Tibial nerve (tissue), 4 donors: ENCODE results near the gene CDH7. TPM values are rescaled to one million over a fixed set of nuclear protein-coding genes. Genes with fewer than 3 reads are reported as not detected.

Experiments used
- DNase-seq, 2 donors: peaks; one replicate each; pipeline ENCODE4 v3.0.0-alpha.2; 2019; ENCODE audit warnings: low spot score in 2 of 2
- H3K27ac ChIP-seq, 4 donors: fragments of 200-600 bp; sonication (generic) in 3 of 4; one replicate each; pipeline ENCODE4 v1.5.1; 2017 to 2019; ENCODE audit warnings: mild to moderate bottlenecking in 1 of 4
- H3K27me3 ChIP-seq, 2 donors: fragments of 200-600 bp; sonication (generic) in 1 of 2; one replicate each; pipeline versions ENCODE4 v1.5.1 to v1.6.0; 2017 to 2019
- H3K36me3 ChIP-seq, 3 donors: fragments of 200-600 bp; sonication (generic); one replicate each; pipeline ENCODE4 v1.5.1; 2018 to 2019
- H3K4me1 ChIP-seq, 4 donors: fragments of 200-600 bp; sonication (generic) in 3 of 4; one replicate each; pipeline ENCODE4 v1.5.1; 2017 to 2019
- H3K4me3 ChIP-seq, 4 donors: fragments of 200-600 bp; sonication (generic) in 3 of 4; one replicate each; pipeline ENCODE4 v1.5.1; 2017 to 2019; ENCODE audit warnings: mild to moderate bottlenecking in 1 of 4, moderate library complexity in 1 of 4
- H3K9me3 ChIP-seq, 4 donors: fragments of 200-600 bp; sonication (generic) in 3 of 4; one replicate each; pipeline ENCODE4 v1.5.1; 2017 to 2019
- EP300 ChIP-seq, 2 donors: sonication (generic); formaldehyde crosslinking; IDR thresholded peaks; one replicate each; pipeline ENCODE4 v1.6.1; 2017; ENCODE audit warnings: antibody characterized with exemption in 2 of 2, mild to moderate bottlenecking in 1 of 2
- POLR2A ChIP-seq, 2 donors: fragments of 450-650 bp; IDR thresholded peaks; one replicate each; pipeline ENCODE4 v1.6.1; 2017; ENCODE audit warnings: antibody characterized with exemption in 2 of 2, mild to moderate bottlenecking in 2 of 2, moderate library complexity in 2 of 2
- WGBS, 2 donors: methylation state at CpG; one replicate each; pipeline ENCODE4 v1.1.5; 2018; 5-methylcytosine and 5-hydroxymethylcytosine counted together
- total RNA-seq, 4 donors: library from RNA; depleted of rRNA; stranded (reverse); fragments of >200 nt; gene quantifications; one replicate each; pipeline ENCODE4 v1.1.0, GENCODE V29; 2016
- TF ChIP-seq, protein P1 (sequence below), 5 experiments: fragments of 200-600 bp in 3 of 5; fragments of 450-650 bp in 2 of 5; sonication (generic) in 3 of 5; IDR thresholded peaks; one replicate each; pipeline ENCODE4 v1.5.1; 2016 to 2019; ENCODE audit warnings: antibody characterized with exemption in 5 of 5, mild to moderate bottlenecking in 3 of 5, moderate library complexity in 2 of 5

Gene CDH7
- total RNA-seq, 4 donors from 2014 or later = 16.5 to 27.2 (median 22.5) TPM

DNA sequence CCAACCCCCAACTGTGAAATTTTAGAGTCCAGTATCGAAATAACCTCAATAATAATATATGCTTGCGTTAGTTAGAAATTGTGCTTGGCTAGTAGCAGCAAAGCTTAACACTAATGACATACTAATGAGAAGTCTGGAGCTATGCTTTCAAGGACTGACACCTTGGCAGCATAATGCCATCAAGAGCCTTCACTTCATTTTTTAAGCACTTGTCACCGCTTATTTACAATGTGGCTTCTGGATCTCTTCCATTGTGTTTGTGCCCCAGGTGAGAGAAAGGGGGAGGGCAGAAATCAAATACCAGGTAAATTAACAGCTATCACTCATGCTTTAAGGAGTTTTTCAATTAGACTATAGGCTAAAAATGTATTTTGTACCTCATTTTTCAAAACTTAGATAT lies 101.5 kb downstream of the CDH7 start:
- Histone ChIP-seq H3K27ac (no peak overlapping the region), H3K4me1 (no peaks in the 10 kb centered on the region), H3K4me3 (no peak overlapping the region), H3K27me3 (no peaks in the 10 kb centered on the region), H3K9me3 (no peaks in the 10 kb centered on the region), H3K36me3 (no peaks in the 10 kb centered on the region)
- no peak for TF ChIP-seq POLR2A (IDR thresholded peaks at IDR 0.05)
- TF ChIP-seq, protein P1, sequence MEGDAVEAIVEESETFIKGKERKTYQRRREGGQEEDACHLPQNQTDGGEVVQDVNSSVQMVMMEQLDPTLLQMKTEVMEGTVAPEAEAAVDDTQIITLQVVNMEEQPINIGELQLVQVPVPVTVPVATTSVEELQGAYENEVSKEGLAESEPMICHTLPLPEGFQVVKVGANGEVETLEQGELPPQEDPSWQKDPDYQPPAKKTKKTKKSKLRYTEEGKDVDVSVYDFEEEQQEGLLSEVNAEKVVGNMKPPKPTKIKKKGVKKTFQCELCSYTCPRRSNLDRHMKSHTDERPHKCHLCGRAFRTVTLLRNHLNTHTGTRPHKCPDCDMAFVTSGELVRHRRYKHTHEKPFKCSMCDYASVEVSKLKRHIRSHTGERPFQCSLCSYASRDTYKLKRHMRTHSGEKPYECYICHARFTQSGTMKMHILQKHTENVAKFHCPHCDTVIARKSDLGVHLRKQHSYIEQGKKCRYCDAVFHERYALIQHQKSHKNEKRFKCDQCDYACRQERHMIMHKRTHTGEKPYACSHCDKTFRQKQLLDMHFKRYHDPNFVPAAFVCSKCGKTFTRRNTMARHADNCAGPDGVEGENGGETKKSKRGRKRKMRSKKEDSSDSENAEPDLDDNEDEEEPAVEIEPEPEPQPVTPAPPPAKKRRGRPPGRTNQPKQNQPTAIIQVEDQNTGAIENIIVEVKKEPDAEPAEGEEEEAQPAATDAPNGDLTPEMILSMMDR (IDR thresholded peaks at IDR 0.05) = no peak
- TF ChIP-seq EP300 (IDR thresholded peaks at IDR 0.05) = no peak
- WGBS, 2 donors = 69 to 77% methylated on average over 3 of the region's 3 CpGs
- no peak for DNase-seq

DNA sequence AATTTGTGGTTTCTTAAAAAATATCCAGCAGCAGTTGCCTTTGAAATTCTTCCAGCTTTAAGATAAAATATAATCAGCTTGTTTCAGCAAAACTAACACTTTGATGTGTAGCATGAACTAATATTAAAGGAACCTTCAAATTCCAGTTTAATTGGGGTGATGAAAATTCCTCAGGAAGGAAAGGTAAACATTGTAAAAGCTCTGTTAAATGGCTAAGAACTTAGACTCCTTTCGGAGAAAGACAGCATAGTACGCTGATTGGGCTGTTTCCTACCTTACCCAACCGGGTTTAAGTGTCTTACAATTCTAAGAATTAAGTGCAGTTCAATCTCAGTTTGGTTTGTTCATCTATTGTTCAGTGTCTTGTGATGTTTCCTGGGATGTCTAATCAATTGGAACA lies 108.3 kb downstream of the CDH7 start:
- Histone ChIP-seq H3K27ac (no peak overlapping the region), H3K4me1 (peaks cover 0 to 5% (median 0%) of the 10 kb centered on the region in 4 donors), H3K9me3 (no peaks in the 10 kb centered on the region), H3K36me3 (no peaks in the 10 kb centered on the region), H3K4me3 (no peak overlapping the region), H3K27me3 (no peaks in the 10 kb centered on the region)
- 36 to 52% methylated on average over 3 of the region's 3 CpGs for WGBS, 2 donors
- DNase-seq = no peak
- no peak for TF ChIP-seq POLR2A (IDR thresholded peaks at IDR 0.05)

DNA sequence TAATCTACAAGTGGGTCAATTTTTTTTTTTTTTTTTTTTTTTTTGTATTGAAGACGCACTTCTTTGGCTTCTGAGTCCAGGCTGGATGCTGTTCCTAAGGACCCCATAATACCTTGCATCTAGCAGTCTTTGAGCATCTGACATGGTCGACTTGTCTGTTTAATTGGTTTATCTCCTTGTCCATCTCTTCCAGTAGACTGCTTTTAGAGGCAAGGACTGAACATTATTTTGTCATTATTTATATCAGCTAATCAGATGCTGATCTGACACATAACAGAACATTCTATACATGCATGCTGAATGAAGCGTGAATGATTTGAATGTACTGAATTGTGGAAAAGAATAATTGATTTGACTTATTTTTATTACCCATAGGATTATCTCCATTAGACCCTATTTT lies 118.7 kb downstream of the CDH7 start:
- no peaks in the 10 kb centered on the region for H3K27me3 ChIP-seq
- H3K9me3 ChIP-seq = no peaks in the 10 kb centered on the region
- WGBS, 2 donors = 42 to 45% methylated on average over 2 of the region's 3 CpGs
- DNase-seq = no peak
- no peak overlapping the region for H3K4me3 ChIP-seq
- H3K27ac ChIP-seq = no peak overlapping the region
- TF ChIP-seq EP300 (IDR thresholded peaks at IDR 0.05) = no peak
- no peak for TF ChIP-seq POLR2A (IDR thresholded peaks at IDR 0.05)
- TF ChIP-seq, protein P1 (IDR thresholded peaks at IDR 0.05) = no peak
- H3K4me1 ChIP-seq = no peaks in the 10 kb centered on the region
- H3K36me3 ChIP-seq = no peaks in the 10 kb centered on the region

DNA sequence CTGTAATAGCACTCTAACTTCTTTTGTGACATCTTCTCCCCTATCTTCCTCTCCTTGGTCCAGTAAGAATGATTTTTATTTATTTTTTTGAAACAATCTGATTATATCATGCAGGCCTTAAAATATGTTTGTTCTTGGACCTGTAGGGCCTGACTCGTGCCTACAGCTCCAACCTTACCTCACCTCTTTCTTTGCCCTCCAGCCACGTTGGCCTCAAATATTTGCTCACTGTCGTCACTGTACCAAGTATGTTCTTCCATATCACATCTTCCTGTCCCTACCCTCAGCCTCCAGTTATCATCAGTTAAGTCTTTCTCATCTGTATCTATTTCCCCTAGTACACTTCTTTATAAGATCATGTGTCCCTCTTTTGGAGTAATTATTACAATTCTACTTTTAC lies 125.5 kb downstream of the CDH7 start:
- Histone ChIP-seq H3K27me3 (no peaks in the 10 kb centered on the region), H3K9me3 (no peaks in the 10 kb centered on the region), H3K36me3 (no peaks in the 10 kb centered on the region), H3K27ac (no peak overlapping the region), H3K4me3 (no peak overlapping the region), H3K4me1 (no peaks in the 10 kb centered on the region)
- DNase-seq = no peak
- no peak for TF ChIP-seq POLR2A (IDR thresholded peaks at IDR 0.05)
- WGBS, 2 donors = 77 to 81% methylated on average over 3 of the region's 3 CpGs

DNA sequence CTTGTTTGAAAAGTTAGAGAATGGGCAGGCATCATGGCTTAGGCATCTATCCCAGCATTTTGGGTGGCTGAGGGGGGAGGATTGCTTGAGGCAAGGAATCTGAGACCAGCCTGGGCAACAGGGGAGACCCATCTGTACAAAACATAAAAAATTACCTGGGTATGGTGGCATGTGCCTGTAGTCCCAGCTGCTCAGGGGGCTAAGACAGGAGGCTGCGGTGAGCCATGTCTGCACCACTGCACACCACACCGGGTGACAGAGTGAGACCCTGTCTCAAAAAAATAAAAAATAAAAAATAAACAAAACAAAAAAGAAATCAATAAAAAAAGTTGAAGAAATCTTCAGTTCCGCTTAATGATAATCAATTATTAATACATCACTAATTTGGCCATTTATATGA lies 146.5 kb downstream of the CDH7 start:
- no peak for TF ChIP-seq POLR2A (IDR thresholded peaks at IDR 0.05)
- TF ChIP-seq, protein P1 (IDR thresholded peaks at IDR 0.05) = no peak
- TF ChIP-seq EP300 (IDR thresholded peaks at IDR 0.05) = no peak
- H3K4me3 ChIP-seq = no peak overlapping the region
- H3K4me1 ChIP-seq = no peaks in the 10 kb centered on the region
- H3K27me3 ChIP-seq = no peaks in the 10 kb centered on the region
- 97 to 99% methylated on average over 3 of the region's 3 CpGs for WGBS, 2 donors
- no peaks in the 10 kb centered on the region for H3K9me3 ChIP-seq
- DNase-seq = no peak
- no peak overlapping the region for H3K27ac ChIP-seq
- H3K36me3 ChIP-seq = no peaks in the 10 kb centered on the region

DNA sequence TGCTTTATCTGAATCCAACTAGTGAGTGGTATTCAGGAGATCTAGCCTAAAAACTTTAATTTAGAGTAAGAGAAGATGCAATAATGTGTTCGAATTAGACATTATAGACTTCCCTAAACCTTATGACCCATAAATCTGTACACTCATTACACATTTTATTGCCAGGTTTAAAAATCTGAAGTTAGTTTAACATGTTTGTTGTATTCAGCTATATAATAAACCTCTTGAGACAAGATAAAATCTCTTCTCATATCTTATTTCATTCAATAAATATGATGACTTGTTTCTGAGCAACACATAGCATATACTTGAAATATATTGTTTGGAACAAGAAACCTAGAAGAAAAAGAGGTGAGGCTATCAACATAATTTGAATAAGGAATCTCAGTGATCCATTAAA lies 150.7 kb downstream of the CDH7 start:
- TF ChIP-seq POLR2A (IDR thresholded peaks at IDR 0.05) = no peak
- TF ChIP-seq, protein P1 (IDR thresholded peaks at IDR 0.05) = no peak
- TF ChIP-seq EP300 (IDR thresholded peaks at IDR 0.05) = no peak
- no peaks in the 10 kb centered on the region for H3K4me1 ChIP-seq
- 59 to 77% methylated on average over 1 of the region's 1 CpG for WGBS, 2 donors
- H3K9me3 ChIP-seq = no peaks in the 10 kb centered on the region
- no peak overlapping the region for H3K4me3 ChIP-seq
- H3K36me3 ChIP-seq = no peaks in the 10 kb centered on the region
- DNase-seq = no peak
- H3K27me3 ChIP-seq = no peaks in the 10 kb centered on the region
- no peak overlapping the region for H3K27ac ChIP-seq
